Neutrophil (primary cell): ENCODE data around the gene PLA1A.
A peak's percentile ranks its signal among the peaks of the same experiment; 100 is the strongest.

ENCODE experiments used
- H3K27ac ChIP-seq: fragments of 200-600 bp; sonication (generic); 2 replicates; pipeline ENCODE4 v1.5.1; 2016; ENCODE audit warnings: mild to moderate bottlenecking, moderate library complexity
- H3K27me3 ChIP-seq: fragments of 200-600 bp; sonication (generic); 2 replicates; pipeline ENCODE4 v1.6.0; 2016; ENCODE audit warnings: mild to moderate bottlenecking
- H3K36me3 ChIP-seq: fragments of 200-600 bp; sonication (generic); 2 replicates; pipeline ENCODE4 v1.5.1; 2017
- H3K4me1 ChIP-seq, 2 experiments: fragments of 200-600 bp in 1 of 2; sonication (generic) in 1 of 2; 1 replicate in 1 of 2; 2 replicates in 1 of 2; pipeline versions ENCODE4 v1.5.1 to v1.6.1; 2013 to 2016; ENCODE audit warnings: low read depth in 1 of 2, low read length in 1 of 2, mild to moderate bottlenecking in 1 of 2, moderate library complexity in 1 of 2; ENCODE audit not compliant: control insufficient read depth in 1 of 2, insufficient read depth in 1 of 2
- H3K4me3 ChIP-seq, 2 experiments: fragments of 200-600 bp in 1 of 2; sonication (generic) in 1 of 2; 1 replicate in 1 of 2; 2 replicates in 1 of 2; pipeline ENCODE4 v1.5.1; 2013 to 2016; ENCODE audit warnings: low read depth in 1 of 2, low read length in 1 of 2, mild to moderate bottlenecking in 1 of 2, moderate library complexity in 1 of 2
- H3K9me3 ChIP-seq: fragments of 200-600 bp; sonication (generic); 2 replicates; pipeline ENCODE4 v1.5.1; 2016
- TF ChIP-seq, protein P1 (sequence below): fragments of 200-600 bp; sonication (generic); IDR thresholded peaks from 2 replicates; pipeline ENCODE4 v1.5.1; 2016; ENCODE audit warnings: antibody characterized with exemption

Gene PLA1A

DNA sequence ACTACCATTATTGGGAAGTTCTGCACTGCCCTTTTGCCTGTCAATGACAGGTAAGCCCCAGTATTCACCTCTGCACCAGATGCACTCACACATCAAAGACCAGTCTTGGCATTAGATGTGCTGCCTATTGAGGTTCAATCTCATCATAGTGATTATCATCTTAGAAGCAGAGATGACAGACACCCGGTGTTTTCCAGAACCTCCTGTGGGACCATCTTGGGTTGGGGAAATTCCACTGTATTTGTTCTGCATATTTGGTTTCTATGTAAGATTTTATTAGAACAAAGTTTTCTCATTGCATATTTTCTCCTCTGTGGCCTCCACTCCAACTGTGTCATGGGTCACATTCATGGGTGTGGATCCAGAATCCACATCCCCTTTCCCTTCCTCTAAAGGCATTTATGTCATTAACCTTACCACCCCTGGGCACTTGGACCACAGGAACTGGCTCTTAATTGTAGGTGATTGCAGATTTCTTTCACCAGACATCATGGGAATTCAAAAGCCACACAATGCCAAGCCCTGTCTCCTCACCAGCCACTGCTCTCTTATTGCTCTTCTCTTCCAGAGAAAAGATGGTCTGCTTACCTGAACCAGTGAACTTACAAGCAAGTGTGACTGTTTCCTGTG, 31.2 kb downstream of the PLA1A start:
- Histone ChIP-seq H3K36me3 (no peaks in the 10 kb centered on the region), H3K4me3 (no peak overlapping the region), H3K9me3 (no peaks in the 10 kb centered on the region), H3K4me1 (peaks cover 14 to 24% of the 10 kb centered on the region in 2 experiments), H3K27me3 (no peaks in the 10 kb centered on the region), H3K27ac (no peak overlapping the region)
- TF ChIP-seq, protein P1, sequence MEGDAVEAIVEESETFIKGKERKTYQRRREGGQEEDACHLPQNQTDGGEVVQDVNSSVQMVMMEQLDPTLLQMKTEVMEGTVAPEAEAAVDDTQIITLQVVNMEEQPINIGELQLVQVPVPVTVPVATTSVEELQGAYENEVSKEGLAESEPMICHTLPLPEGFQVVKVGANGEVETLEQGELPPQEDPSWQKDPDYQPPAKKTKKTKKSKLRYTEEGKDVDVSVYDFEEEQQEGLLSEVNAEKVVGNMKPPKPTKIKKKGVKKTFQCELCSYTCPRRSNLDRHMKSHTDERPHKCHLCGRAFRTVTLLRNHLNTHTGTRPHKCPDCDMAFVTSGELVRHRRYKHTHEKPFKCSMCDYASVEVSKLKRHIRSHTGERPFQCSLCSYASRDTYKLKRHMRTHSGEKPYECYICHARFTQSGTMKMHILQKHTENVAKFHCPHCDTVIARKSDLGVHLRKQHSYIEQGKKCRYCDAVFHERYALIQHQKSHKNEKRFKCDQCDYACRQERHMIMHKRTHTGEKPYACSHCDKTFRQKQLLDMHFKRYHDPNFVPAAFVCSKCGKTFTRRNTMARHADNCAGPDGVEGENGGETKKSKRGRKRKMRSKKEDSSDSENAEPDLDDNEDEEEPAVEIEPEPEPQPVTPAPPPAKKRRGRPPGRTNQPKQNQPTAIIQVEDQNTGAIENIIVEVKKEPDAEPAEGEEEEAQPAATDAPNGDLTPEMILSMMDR: no peak

DNA sequence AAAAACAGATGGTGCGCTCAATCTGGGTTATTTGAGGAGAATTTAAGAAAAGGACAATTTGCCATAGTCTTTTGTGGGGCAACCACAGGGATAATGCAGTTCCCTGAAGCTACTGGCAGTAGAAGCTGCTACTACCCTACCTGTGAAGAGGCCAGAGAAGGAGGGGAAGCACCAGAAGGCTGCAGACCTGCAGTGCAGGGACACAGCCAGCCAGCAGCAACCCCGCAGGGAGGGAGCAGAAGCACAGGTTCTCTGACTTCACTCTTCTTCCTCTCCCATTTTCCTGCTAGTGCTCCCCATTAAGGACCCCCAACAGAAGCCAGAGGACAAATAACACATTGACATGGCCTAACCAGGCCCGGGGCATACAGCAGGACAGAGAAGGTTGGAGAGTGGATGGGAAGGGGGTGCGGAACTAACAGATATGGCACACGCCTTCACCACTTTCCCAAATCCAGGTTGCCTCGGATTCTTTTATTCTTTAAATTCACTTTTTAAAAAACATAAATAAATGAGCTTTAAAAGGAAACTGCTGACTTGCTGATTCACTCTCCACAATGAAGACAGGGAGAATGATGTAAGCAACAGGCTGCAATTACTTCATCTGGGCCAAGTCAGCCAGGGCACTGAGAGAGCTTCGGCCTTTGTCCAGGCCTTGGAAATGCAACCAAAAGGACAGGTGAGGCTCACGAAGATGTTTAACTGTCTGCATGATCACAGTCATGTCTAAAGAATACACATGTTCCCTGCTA, 32.6 kb downstream of the PLA1A start:
- H3K4me3 ChIP-seq: no peak overlapping the region
- H3K4me1 ChIP-seq: peaks cover 14 to 24% of the 10 kb centered on the region in 2 experiments
- TF ChIP-seq, protein P1: no peak
- peak overlapping the region; percentile 61 for H3K27ac ChIP-seq
- H3K9me3 ChIP-seq: no peaks in the 10 kb centered on the region
- no peaks in the 10 kb centered on the region for H3K27me3 ChIP-seq
- H3K36me3 ChIP-seq: no peaks in the 10 kb centered on the region

DNA sequence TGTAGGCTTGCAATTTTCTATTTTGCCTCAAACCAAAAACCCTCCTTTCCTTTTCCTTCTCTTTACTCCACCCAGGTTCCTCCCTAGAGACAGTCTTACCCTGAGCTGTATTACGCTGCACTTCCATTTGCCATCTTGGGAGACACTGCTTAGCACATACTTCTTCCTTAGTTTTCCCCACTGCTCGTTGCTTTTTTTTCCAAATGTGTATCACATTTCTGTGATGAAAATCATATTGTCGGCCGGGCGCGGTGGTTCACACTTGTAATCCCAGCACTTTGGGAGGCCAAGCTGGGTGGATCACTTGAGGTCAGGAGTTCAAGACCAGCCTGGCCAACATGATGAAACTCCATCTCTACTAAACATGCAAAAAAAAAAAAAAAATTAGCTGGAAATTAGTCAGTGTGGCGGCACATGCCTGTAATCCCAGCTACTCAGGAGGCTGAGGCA, 33.2 kb downstream of the PLA1A start:
- peaks cover 14 to 24% of the 10 kb centered on the region in 2 experiments for H3K4me1 ChIP-seq
- H3K9me3 ChIP-seq: no peaks in the 10 kb centered on the region
- no peaks in the 10 kb centered on the region for H3K36me3 ChIP-seq
- TF ChIP-seq, protein P1: no peak
- H3K4me3 ChIP-seq: no peak overlapping the region
- H3K27ac ChIP-seq: peak overlapping the region; percentile 61
- H3K27me3 ChIP-seq: no peaks in the 10 kb centered on the region

DNA sequence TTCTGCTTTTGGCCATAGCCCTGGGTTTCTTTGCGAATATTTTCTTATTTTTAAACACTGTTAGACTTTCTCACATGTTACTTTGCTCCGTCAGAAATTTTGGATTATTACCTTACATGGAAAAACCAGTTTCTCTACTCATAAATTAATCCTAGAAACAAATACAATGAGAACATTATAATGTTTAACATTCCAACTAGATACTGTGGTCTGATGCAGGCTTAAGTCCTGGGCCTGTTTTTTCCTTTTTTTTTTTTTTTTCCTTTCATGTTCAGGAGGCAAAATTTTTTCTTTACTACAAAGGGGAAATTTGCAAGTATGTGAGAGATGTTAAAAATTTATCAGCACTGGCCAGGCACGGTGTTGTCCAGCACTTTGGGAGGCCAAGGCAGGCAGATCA, 33.8 kb downstream of the PLA1A start:
- H3K4me3 ChIP-seq: no peak overlapping the region
- no peaks in the 10 kb centered on the region for H3K9me3 ChIP-seq
- H3K4me1 ChIP-seq: peaks cover 14 to 24% of the 10 kb centered on the region in 2 experiments
- no peaks in the 10 kb centered on the region for H3K27me3 ChIP-seq
- peak overlapping the region; percentile 61 for H3K27ac ChIP-seq
- TF ChIP-seq, protein P1: no peak
- no peaks in the 10 kb centered on the region for H3K36me3 ChIP-seq

DNA sequence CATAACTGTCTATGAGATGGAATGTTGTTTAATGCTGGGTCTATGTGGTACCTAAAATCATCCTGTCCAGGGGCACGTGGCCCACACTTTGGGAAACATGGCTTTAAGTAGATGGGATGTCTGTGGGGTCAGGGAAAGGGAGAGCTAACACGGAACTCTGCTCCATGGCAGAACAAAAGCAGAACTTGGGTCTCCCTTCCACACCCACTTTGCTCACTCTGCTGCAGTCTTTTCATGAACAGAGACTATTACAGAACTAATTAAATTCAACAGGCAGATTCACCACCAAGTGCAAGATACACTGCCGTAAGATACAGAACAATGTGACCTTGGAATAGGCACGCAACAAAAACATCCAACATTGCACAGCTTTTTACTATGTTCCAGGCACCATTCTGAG, 34.5 kb downstream of the PLA1A start:
- H3K36me3 ChIP-seq: no peaks in the 10 kb centered on the region
- TF ChIP-seq, protein P1: no peak
- no peak overlapping the region for H3K27ac ChIP-seq
- no peaks in the 10 kb centered on the region for H3K27me3 ChIP-seq
- H3K4me1 ChIP-seq: peaks cover 14 to 24% of the 10 kb centered on the region in 2 experiments
- H3K9me3 ChIP-seq: no peaks in the 10 kb centered on the region
- H3K4me3 ChIP-seq: no peak overlapping the region
